SK-N-MC (cell line): ENCODE data around the gene PRKG1.

Source experiments
- EZH2 ChIP-seq: fragments of 200-600 bp; sonication (generic); IDR thresholded peaks from one replicate; pipeline ENCODE4 v1.6.1; 2017; ENCODE audit warnings: antibody characterized with exemption
- POLR2AphosphoS5 ChIP-seq: IDR thresholded peaks from 2 replicates; pipeline ENCODE4 v1.6.1; 2012; ENCODE audit warnings: mild to moderate bottlenecking, low read depth, low read length, borderline replicate concordance

DNA sequence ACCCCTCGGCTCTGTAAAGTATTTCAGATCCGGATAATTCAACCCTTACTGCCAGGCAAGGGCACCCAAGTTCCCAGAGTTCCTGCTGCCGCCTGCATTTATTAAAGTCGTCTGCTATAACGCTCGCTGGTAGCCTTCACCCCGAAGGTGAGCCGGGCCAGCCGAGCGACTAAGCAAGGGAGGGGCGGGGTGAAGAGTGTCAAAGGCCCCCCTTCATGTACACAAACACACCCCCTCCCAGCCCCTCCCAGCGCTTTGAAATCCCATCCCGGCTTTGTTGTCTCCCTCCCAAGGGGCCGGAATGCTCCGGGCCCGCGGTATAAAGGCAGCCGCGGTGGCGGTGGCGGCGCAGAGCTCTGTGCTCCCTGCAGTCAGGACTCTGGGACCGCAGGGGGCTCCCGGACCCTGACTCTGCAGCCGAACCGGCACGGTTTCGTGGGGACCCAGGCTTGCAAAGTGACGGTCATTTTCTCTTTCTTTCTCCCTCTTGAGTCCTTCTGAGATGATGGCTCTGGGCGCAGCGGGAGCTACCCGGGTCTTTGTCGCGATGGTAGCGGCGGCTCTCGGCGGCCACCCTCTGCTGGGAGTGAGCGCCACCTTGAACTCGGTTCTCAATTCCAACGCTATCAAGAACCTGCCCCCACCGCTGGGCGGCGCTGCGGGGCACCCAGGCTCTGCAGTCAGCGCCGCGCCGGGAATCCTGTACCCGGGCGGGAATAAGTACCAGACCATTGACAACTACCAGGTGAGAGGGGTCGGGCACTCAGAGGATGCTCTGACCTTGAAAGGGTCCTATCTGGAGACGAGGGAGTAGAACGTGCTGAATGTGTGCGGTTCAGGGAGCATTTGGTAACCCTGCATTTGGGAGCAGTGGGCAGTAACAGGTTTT lies 1239.9 kb downstream of the PRKG1 start, which contains the start of gene DKK1:
- TF ChIP-seq POLR2AphosphoS5 = no peak
- no peak for TF ChIP-seq EZH2
